Fibroblast of the conjunctiva (primary cell): ENCODE results near the gene ACOX2.
A peak's percentile ranks its signal among the peaks of the same experiment; 100 is the strongest.
"Not testable (repeated sequence)": the region's sequence is repeated elsewhere in the genome, so short reads cannot be mapped to it uniquely, and the experiment has no call there.

ENCODE experiments used
- DNase-seq: peaks from one replicate; pipeline ENCODE4 v3.0.0-alpha.2; 2010; ENCODE audit warnings: low read depth

ACOX2 gene

DNA sequence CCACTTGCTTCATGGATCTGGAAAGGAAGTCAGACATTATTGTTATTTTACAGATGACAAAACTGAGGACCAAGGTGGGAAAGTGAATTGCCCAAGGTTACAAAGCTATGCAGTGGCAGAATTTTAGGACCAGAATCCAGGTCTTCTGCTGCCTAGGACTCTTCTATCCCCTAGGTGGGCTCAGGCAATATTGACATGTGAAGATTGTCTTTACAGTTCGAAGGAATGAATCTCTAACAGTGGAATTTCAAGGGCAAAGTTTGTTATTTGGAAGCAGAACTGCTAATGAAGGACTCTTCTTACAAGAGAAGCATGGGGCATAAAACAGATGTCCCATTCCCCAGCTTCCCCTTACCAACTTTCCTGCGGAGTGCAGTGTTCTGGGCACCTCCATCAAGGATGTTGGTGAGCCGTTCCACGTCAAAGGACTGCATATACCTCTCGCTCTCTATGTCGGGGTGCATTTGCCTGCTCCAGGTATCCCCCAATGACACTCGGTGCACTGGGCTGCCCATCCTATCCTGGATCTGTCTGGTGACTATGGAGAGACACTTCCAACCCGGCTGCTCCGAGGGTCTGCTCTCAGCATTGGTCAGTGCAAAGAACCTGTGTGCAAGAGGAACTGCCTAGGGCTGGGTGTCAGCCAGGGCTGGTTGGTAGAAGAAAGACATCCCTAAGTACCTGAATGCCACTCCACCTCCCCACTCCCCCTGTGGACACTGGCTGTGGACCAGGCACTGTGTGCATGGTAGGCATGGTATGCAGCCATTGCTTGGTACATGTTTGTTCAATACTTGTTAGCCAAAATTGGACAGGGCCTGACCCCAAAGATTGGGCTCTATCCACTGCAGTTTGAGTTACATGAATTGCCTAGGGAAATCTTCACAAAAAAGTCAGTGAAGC is 2.1 kb downstream of the ACOX2 start:
- no peak for DNase-seq

GRCh38 chr3:58532794-58533220 is 4.2 kb downstream of the ACOX2 start:
- peak; percentile 51 for DNase-seq

DNA sequence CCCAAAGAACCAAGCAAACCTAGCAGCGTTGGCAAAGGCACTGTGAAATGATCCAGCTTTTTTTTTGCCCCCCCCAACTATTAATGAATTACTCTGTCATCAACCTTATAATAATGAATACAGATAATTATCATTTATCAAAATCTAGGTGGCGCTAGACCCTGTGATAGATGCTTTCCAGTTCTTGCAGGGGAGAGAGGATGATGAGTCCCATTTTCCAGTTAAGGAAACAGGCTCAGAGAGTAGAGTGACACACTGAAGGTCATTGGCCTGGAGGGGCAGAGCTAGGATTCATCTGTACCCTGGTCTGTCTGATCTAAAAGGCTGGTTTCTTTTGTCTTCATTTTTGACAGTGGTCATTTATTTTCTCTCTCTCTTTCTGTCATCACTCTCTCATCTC is 5.0 kb downstream of the ACOX2 start:
- no peak for DNase-seq

DNA sequence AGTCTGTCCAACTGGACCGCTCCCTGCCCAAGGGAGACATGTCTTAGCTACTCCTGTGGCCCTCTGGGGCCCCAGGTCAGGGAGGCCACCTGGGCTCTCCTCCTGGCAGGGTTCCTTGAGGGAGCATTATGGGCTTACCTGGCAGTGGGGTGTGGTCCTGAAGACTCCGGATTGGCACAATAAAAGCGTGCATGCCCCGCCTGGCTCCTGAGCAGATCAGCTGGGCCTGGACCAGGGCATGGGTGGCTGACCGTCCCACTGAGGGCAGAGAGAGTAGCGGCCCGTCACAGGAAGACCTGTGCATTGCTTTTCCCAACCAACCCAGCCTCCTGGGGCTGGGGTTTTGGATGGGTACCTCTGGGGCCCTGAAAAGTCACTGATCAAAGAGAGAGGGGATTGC is 5.4 kb downstream of the ACOX2 start:
- no peak for DNase-seq

GRCh38 chr3:58530354-58530865 is 6.6 kb downstream of the ACOX2 start:
- no peak for DNase-seq

DNA sequence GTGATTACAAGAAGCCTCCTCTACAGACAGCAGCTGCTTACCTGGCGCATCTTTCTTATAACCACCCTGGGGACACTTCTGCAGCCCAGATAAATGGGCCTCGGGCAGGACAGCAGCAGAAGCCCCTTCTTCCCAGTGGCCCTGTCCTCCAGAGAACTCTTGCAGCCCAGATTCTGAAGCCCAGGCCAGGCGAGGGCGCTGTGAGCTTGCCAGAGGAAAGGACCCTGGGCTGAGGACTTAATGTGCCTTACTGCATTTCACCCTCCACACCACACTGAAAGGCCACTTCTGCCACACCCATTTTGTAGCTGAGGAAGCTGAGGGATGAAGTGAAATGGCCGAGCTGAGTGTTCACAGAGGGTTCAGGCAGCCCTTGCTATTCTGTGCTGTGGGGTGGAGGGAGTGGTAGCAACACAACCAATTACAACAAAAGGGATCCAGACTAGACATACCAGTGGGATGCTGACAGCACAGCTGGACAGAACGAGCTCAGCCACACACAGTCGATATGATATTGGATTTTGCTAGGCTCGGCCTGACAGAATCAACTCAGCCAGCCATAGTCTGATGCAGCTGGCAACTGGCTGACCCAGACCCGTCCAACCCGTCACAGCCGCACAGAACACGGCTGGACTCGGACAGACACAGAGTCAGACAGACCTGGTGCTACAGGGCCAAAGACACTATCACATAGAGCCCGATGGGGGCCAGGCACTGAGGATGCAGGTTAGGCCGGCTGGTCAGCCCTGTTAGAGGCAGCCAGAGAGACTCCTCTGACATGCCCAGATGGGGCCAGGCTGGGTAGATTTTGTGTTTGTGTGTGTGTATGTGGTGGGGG is 7.3 kb downstream of the ACOX2 start:
- DNase-seq, result no peak

GRCh38 chr3:58528629-58529028 is 8.4 kb downstream of the ACOX2 start:
- no peak for DNase-seq

DNA sequence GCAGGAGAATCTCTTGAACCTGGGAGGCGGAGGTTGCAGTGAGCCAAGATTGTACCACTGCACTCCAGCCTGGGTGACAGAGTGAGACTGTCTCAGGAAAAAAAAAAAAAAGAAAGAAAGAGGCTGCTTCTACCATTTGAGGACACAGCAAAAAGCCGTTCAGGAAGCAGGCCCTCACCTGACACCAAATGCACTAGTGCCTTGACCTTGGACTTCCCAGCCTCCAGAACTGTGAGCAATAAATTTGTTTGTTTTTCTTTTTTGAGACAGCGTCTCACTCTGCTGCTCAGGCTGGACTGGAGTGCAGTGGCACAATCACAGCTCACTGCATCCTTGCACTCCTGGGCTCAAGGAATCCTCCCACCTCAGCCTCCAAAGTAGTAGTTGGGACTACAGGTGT is 9.6 kb downstream of the ACOX2 start:
- not testable (repeated sequence) for DNase-seq

- DNase-seq, result peak; percentile 79
Observed at GRCh38 chr3:58526515-58526957, 10.5 kb downstream of the ACOX2 start.

GRCh38 chr3:58524326-58524888 is 12.6 kb downstream of the ACOX2 start:
- DNase-seq, result no peak

DNA sequence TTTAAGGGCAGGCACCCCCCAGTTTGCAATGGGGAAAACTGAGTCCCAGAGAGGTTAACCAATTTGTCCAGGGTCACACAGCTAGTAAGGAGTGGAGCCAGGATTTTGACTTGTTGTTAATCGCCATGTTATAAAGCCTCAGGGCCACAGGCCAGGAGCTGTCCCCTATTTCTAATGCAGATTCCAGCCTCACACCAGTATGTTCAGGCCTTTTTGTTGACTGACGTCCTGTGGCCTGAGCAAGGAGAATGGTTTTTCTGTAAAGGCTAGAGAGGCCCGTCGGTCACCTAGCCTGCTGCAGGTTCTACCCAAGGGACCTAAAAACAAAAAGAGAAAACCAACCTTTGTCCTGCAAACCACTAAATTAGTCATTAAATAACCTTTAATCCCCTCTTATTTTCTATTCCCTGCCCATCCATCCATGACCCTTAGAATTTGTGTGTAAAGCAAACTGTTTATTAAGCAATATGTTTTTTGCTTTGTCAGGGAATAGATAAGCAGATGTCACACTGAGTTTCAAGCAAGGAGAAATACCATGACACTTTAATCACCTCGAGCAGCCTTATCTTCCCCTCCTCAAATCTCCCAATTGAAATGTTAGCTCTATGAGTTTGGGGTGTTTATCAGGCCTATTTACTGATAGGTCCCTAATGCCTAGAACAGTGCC is 14.1 kb downstream of the ACOX2 start:
- DNase-seq, result no peak

DNA sequence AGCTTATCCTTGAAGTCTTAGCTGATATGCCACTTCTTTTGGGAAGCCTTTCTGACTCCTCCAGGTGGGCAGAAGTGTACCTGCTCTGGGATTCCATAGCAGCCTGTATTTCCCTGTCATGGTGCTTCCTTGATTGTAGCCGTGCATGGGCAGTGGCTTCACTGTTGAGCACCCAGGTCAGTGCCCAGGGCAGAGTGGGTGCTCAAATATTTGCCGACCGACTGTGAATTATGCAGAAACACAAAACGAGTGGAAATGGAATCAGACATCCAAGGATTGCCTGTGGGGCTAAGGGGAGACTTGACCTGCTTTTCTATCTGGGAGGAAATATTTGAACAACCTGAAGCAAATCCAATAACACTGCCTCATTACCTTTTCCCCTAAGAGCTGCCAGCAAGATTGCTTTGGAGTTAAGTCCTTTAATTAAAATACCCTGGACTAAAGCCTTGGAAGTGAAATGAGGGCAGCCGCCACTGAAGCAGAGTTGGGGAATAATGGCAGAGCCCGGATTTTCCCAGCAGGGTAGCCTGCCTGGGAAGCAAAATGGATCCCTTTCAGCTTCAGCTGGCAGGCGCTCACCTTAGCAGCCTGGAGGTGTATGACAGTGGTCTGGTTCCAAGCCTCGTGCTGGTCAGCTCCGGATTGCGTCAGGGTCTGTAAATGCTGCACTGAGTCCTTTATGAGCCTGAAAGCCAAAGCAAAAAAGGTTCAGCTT is 14.9 kb downstream of the ACOX2 start:
- no peak for DNase-seq

- no peak for DNase-seq
Observed at GRCh38 chr3:58521336-58521670, 15.7 kb downstream of the ACOX2 start.

GRCh38 chr3:58520403-58521335 is 16.3 kb downstream of the ACOX2 start:
- DNase-seq, result no peak

DNA sequence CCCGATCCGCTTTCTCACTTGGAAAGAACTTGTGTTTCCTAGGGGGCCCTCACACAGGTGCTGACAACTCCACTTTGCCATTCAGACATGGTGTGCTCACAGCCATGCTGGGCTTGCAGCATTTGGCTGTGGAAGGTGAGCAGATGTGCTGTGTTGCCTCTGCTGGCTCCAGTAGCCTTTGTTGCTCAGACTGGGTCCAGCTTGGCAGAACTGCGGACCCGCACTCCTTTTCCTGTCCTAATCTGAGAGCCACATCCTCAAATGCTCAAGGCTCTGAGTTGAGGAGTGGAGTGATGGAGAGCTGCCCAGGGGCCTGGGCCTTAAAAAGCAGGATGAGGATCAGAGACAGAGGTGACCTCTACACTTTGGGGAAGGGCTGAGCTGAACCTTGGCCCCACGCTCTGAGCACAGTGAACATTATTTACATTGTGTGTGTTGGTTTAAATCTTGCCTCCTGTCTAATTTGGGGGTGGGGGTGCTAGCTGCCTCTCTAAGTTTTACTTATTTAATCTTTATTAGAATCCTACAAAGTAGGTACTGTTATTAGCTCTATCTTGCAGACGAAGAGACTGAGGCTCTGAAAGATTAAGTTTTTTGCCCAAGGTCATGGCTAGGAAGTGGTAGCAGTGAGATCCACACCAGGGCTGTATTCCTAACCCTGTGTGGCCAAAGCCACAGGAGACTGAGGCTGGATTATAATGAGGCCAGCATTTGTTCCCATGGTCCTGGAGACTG is 17.2 kb downstream of the ACOX2 start:
- DNase-seq, result no peak

GRCh38 chr3:58518291-58518789 is 18.6 kb downstream of the ACOX2 start:
- no peak for DNase-seq

DNA sequence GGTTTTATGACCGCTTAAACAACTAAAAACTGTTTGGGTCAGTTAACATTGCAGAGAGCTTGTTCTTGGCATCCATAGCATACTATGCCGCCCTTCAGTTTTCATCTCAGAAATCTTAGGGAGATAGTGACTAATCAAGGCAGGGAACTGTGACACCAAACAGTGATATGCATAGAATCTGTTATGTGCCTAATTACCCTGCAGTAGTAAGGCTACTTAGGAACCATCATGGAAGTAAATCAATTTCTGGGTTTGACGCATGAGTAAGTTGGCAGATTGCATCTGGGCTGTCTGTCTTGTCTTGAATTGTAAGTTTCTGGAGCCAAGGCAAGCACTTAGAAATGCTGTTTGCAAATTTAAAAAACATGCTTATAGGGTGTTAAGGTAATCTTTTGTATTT is 22.6 kb downstream of the ACOX2 start:
- no peak for DNase-seq

GRCh38 chr3:58508437-58508836 is 28.6 kb downstream of the ACOX2 start:
- no peak for DNase-seq

DNA sequence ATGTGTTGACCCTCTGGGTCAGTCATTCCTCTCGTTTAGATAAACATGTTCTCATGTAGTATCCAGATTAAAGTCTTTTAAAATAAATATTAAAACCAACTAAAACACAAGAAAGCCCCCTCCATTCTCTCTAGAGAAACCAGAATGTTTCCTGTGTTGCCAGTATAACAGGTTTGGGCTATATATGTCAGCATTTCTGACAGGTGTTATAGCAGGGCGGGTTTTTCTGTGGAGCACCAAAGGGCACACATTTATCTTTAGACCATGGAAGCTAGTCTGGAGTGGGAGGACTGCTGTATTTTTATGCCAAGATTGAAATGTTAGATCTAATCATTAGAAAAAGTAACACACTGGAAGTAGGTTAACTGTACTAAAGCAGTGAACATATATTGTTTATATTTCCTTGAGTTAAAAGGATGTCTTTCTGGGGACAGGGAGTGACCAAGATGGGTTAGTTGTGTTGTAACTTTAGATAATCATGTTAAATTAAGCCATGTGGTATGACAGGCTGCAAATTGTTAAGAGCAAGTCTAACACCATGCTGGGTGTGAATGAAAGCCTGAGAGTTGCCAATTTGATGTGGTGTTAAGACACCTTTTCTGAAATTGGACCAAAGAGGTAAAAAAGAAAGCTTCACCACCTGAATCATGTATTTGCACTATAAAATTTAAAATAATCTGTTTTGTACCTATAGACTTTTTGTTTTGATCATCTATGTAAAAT is 29.5 kb downstream of the ACOX2 start:
- no peak for DNase-seq
